Body of pancreas (tissue), 4 donors: ENCODE measurements around the gene CATSPERZ.

ENCODE experiments used
- POLR2A ChIP-seq, 3 donors: fragments of 450-650 bp; IDR thresholded peaks; one replicate each; pipeline ENCODE4 v1.6.1; 2016; ENCODE audit warnings: antibody characterized with exemption in 3 of 3, mild to moderate bottlenecking in 2 of 3
- TF ChIP-seq, protein P1 (sequence below), 7 experiments: fragments of 450-650 bp in 4 of 7; fragments of 200-600 bp in 3 of 7; sonication (generic) in 3 of 7; IDR thresholded peaks; one replicate each; pipeline ENCODE4 v1.5.1; 2016 to 2019; ENCODE audit warnings: antibody characterized with exemption in 7 of 7

DNA sequence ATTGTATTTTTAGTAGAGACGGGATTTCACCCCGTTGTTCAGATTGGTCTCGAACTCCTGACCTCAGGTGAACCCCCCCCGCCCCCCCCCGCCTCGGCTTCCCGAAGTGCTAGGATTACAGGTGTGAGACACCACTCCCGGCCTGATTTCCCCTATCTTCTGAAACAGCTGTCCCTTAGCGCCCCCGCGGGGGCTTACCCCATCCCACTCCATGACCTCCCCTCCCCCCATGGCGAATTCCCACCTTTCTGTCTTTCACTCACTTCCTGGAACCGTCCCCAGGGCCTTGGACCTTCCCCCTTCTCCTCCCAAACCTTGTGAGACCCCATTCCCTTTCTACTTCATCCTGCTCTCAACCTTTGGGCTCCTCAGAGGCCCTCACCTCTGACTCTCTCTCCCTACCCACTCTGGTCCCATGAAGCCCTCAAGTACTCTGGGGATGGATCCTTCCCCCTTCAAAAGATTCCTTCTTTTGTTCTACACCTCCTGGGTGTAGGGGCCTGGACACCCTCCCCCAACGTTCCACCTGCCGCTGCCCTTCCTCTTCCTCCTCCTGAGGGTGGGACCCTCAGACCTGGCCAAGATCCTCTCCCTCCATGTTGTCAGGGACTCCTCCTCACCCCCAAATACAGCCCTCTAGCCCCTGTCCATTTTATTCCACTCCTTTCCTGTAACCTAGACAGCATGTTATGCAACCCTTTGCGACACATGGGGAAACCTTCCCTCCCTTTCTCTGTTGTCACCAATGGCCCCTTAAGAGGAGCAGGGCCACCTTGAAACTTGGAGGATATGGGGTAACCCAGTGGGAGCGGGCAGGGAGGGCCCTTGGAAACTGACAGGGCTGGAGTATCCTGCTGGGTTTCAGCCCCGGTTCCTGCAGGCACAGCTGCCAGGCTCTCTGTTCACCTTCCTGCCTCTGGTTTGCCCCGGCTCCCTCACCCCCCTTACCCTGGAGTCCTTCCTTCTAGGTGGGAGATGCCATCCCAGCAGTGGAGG lies 18.9 kb downstream of the CATSPERZ start:
- TF ChIP-seq, protein P1, sequence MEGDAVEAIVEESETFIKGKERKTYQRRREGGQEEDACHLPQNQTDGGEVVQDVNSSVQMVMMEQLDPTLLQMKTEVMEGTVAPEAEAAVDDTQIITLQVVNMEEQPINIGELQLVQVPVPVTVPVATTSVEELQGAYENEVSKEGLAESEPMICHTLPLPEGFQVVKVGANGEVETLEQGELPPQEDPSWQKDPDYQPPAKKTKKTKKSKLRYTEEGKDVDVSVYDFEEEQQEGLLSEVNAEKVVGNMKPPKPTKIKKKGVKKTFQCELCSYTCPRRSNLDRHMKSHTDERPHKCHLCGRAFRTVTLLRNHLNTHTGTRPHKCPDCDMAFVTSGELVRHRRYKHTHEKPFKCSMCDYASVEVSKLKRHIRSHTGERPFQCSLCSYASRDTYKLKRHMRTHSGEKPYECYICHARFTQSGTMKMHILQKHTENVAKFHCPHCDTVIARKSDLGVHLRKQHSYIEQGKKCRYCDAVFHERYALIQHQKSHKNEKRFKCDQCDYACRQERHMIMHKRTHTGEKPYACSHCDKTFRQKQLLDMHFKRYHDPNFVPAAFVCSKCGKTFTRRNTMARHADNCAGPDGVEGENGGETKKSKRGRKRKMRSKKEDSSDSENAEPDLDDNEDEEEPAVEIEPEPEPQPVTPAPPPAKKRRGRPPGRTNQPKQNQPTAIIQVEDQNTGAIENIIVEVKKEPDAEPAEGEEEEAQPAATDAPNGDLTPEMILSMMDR (IDR thresholded peaks at IDR 0.05), result no peak
- no peak for TF ChIP-seq POLR2A (IDR thresholded peaks at IDR 0.05)
